H1 (cell line): Measurements from ENCODE around the gene IREB2. TPM values are rescaled to one million over a fixed set of nuclear protein-coding genes. Genes with fewer than 3 reads are reported as not detected.

Experiments used
- CTCF ChIA-PET: fragments of 300-600 bp; sonication (Branson Sonifier 250); formaldehyde crosslinking; loops from one replicate; lab custom pipeline; 2021; ENCODE audit not compliant: partially characterized antibody; lab: Charles Lee
- POLR2A ChIA-PET: fragments of 300-600 bp; sonication (Branson Sonifier 250); formaldehyde crosslinking; loops from one replicate; lab custom pipeline; 2021; ENCODE audit warnings: inconsistent platforms; ENCODE audit not compliant: partially characterized antibody; lab: Charles Lee
- DNase-seq, 2 experiments: peaks; one replicate each; pipeline versions ENCODE4 v3.0.0 to v3.0.0-alpha.2; 2010 to 2022; ENCODE audit warnings: low spot score in 2 of 2, low read depth in 1 of 2, mixed read lengths in 1 of 2
- FAIRE-seq: peaks from 2 replicates; lab custom pipeline; 2011; peaks lifted over from hg19 to GRCh38; lab: Jason Lieb, UNC
- H2AFZ ChIP-seq: 2 replicates; pipeline ENCODE4 v1.8.1; 2012; ENCODE audit warnings: low read length, inconsistent platforms
- H2AK5ac ChIP-seq: 2 replicates; pipeline ENCODE4 v1.6.1; 2013; ENCODE audit warnings: low read depth, low read length
- H2BK120ac ChIP-seq: replicated peaks from 2 replicates; pipeline ENCODE3; 2013; ENCODE audit warnings: low read depth, low read length, inconsistent platforms
- H2BK12ac ChIP-seq: 2 replicates; pipeline ENCODE4 v1.6.1; 2013; ENCODE audit warnings: low read depth, low read length
- H2BK15ac ChIP-seq: 2 replicates; pipeline ENCODE4 v1.6.1; 2013; ENCODE audit warnings: low read length
- H2BK20ac ChIP-seq: 2 replicates; pipeline ENCODE4 v1.6.1; 2013; ENCODE audit warnings: low read length
- H2BK5ac ChIP-seq: 2 replicates; pipeline ENCODE4 v1.6.1; 2013; ENCODE audit warnings: low read depth, low read length
- H3K14ac ChIP-seq: 2 replicates; pipeline ENCODE4 v1.6.1; 2013; ENCODE audit warnings: inconsistent platforms; ENCODE audit not compliant: insufficient read length
- H3K18ac ChIP-seq: 2 replicates; pipeline ENCODE4 v1.6.1; 2013; ENCODE audit warnings: low read length; ENCODE audit errors: extremely low read depth
- H3K23ac ChIP-seq: 2 replicates; pipeline ENCODE4 v1.6.1; 2013; ENCODE audit warnings: inconsistent platforms; ENCODE audit not compliant: insufficient read length
- H3K23me2 ChIP-seq: 2 replicates; pipeline ENCODE4 v1.6.1; 2013; ENCODE audit warnings: low read depth, low read length
- H3K27ac ChIP-seq: 2 replicates; pipeline ENCODE4 v1.6.1; 2011; ENCODE audit warnings: low read depth, low read length, inconsistent platforms
- H3K27me3 ChIP-seq, 4 experiments: replicated peaks in 1 of 4; 1 replicate in 1 of 4; 2 replicates in 3 of 4; pipeline versions ENCODE4 v1.6.1 to v1.8.1; 2011 to 2013; ENCODE audit warnings: low read length in 3 of 4, mild to moderate bottlenecking in 3 of 4, inconsistent platforms in 2 of 4, mixed read lengths in 2 of 4, moderate library complexity in 1 of 4; ENCODE audit not compliant: control insufficient read depth in 3 of 4, insufficient read depth in 3 of 4; ENCODE audit errors: extremely low read depth in 1 of 4
- H3K36me3 ChIP-seq, 4 experiments: 2 replicates each; pipeline versions ENCODE4 v1.6.1 to v1.8.1; 2011 to 2013; ENCODE audit warnings: mild to moderate bottlenecking in 4 of 4, low read length in 3 of 4, moderate library complexity in 2 of 4, control low read depth in 1 of 4, inconsistent platforms in 1 of 4; ENCODE audit not compliant: insufficient read depth in 4 of 4, control insufficient read depth in 2 of 4
- H3K4ac ChIP-seq: replicated peaks from 2 replicates; pipeline ENCODE3; 2013; ENCODE audit warnings: low read length, low read depth, mixed read lengths, inconsistent platforms; ENCODE audit not compliant: insufficient read length
- H3K4me1 ChIP-seq, 4 experiments: replicated peaks in 1 of 4; 1 replicate in 1 of 4; 2 replicates in 3 of 4; pipeline versions ENCODE4 v1.6.1 to v1.8.1; 2011 to 2013; ENCODE audit warnings: low read length in 3 of 4, inconsistent platforms in 2 of 4, mixed read lengths in 1 of 4; ENCODE audit not compliant: insufficient read depth in 4 of 4, control insufficient read depth in 3 of 4
- H3K4me2 ChIP-seq, 2 experiments: 2 replicates each; pipeline versions ENCODE4 v1.6.1 to v1.8.1; 2011 to 2013; ENCODE audit warnings: low read depth in 2 of 2, low read length in 2 of 2, control low read depth in 1 of 2, inconsistent platforms in 1 of 2, mild to moderate bottlenecking in 1 of 2; ENCODE audit not compliant: insufficient read depth in 1 of 2
- H3K4me3 ChIP-seq, 4 experiments: fragments of 200-600, 300-600 bp in 1 of 4; sonication (generic), shearing (Covaris generic), sonication (Bioruptor Twin) in 1 of 4; 2 replicates each; pipeline versions ENCODE4 v1.5.1 to v1.8.1; 2011 to 2016; ENCODE audit warnings: low read length in 4 of 4, low read depth in 3 of 4, control low read depth in 2 of 4, inconsistent platforms in 2 of 4, mild to moderate bottlenecking in 2 of 4, mixed read lengths in 1 of 4, moderate library complexity in 1 of 4; ENCODE audit not compliant: insufficient read depth in 2 of 4; ENCODE audit errors: extremely low read depth in 1 of 4
- H3K56ac ChIP-seq: replicated peaks from 2 replicates; pipeline ENCODE3; 2013; ENCODE audit warnings: low read depth, mild to moderate bottlenecking, mixed read lengths, low read length, inconsistent platforms; ENCODE audit not compliant: insufficient read length
- H3K79me1 ChIP-seq: 2 replicates; pipeline ENCODE4 v1.6.1; 2013; ENCODE audit warnings: low read depth, low read length, control low read depth
- H3K79me2 ChIP-seq, 2 experiments: 2 replicates each; pipeline versions ENCODE4 v1.6.1 to v1.8.1; 2012 to 2013; ENCODE audit warnings: low read length in 2 of 2, mild to moderate bottlenecking in 2 of 2, inconsistent platforms in 1 of 2; ENCODE audit not compliant: insufficient read depth in 2 of 2, control insufficient read depth in 1 of 2
- H3K9ac ChIP-seq, 4 experiments: replicated peaks in 1 of 4; 1 replicate in 1 of 4; 2 replicates in 3 of 4; pipeline versions ENCODE4 v1.6.1 to v1.8.1; 2011 to 2013; ENCODE audit warnings: low read depth in 3 of 4, low read length in 3 of 4, control low read depth in 2 of 4, mild to moderate bottlenecking in 2 of 4, moderate library complexity in 2 of 4, inconsistent platforms in 1 of 4; ENCODE audit errors: extremely low read depth in 1 of 4
- H3K9me3 ChIP-seq, 2 experiments: 2 replicates each; pipeline versions ENCODE4 v1.6.1 to v1.8.1; 2012 to 2013; ENCODE audit warnings: mild to moderate bottlenecking in 2 of 2, moderate library complexity in 2 of 2, control low read depth in 1 of 2, inconsistent platforms in 1 of 2, low read depth in 1 of 2, low read length in 1 of 2, mixed read lengths in 1 of 2; ENCODE audit not compliant: insufficient read depth in 2 of 2
- H4K20me1 ChIP-seq, 2 experiments: replicated peaks in 1 of 2; 2 replicates each; pipeline versions ENCODE3 to v1.8.1; 2011 to 2013; ENCODE audit warnings: inconsistent platforms in 2 of 2, low read length in 2 of 2, mild to moderate bottlenecking in 1 of 2; ENCODE audit not compliant: insufficient read depth in 2 of 2, control insufficient read depth in 1 of 2
- H4K5ac ChIP-seq: 2 replicates; pipeline ENCODE4 v1.6.1; 2013; ENCODE audit warnings: low read length, low read depth, mixed read lengths, inconsistent platforms; ENCODE audit not compliant: insufficient read length
- H4K8ac ChIP-seq: 2 replicates; pipeline ENCODE4 v1.8.0; 2013; ENCODE audit warnings: mild to moderate bottlenecking, moderate library complexity, low read length, inconsistent platforms; ENCODE audit not compliant: insufficient read depth; ENCODE audit errors: extremely low read depth
- H4K91ac ChIP-seq: replicated peaks from 2 replicates; pipeline ENCODE3; 2013; ENCODE audit warnings: low read length, mixed read lengths, inconsistent platforms; ENCODE audit not compliant: insufficient read length
- CHD2 ChIP-seq: IDR thresholded peaks from 2 replicates; pipeline ENCODE4 v1.6.1; 2012; ENCODE audit warnings: low read length, improper control_type of control experiment
- CREB1 ChIP-seq: IDR thresholded peaks from 2 replicates; pipeline ENCODE4 v1.6.1; 2012; ENCODE audit warnings: inconsistent platforms
- FOSL1 ChIP-seq: IDR thresholded peaks from 2 replicates; pipeline ENCODE4 v1.6.1; 2011; ENCODE audit warnings: mild to moderate bottlenecking, low read depth, low read length, moderate library complexity; ENCODE audit not compliant: insufficient read depth
- KDM1A ChIP-seq: fragments of 200-600, 300-600 bp; sonication (generic); IDR thresholded peaks from 2 replicates; pipeline ENCODE4 v1.7.1; 2016; ENCODE audit warnings: mild to moderate bottlenecking, low read length, borderline replicate concordance
- MAFK ChIP-seq: IDR thresholded peaks from 2 replicates; pipeline ENCODE4 v1.6.1; 2012; ENCODE audit warnings: low read depth, mild to moderate bottlenecking, improper control_type of control experiment, low read length
- POU5F1 ChIP-seq: IDR thresholded peaks from 2 replicates; pipeline ENCODE4 v1.6.1; 2011; ENCODE audit warnings: low read depth, mild to moderate bottlenecking, low read length, moderate library complexity
- SIX5 ChIP-seq: IDR thresholded peaks from 2 replicates; pipeline ENCODE4 v1.6.1; 2011; ENCODE audit warnings: mild to moderate bottlenecking, low read depth, low read length
- SP1 ChIP-seq: IDR thresholded peaks from 2 replicates; pipeline ENCODE4 v1.6.1; 2011; ENCODE audit warnings: low read depth, low read length
- SP4 ChIP-seq: IDR thresholded peaks from 2 replicates; pipeline ENCODE4 v1.6.1; 2012; ENCODE audit warnings: low read length, inconsistent platforms
- TAF7 ChIP-seq: optimal IDR thresholded peaks from 2 replicates; pipeline ENCODE3; 2011; ENCODE audit warnings: low read depth, mild to moderate bottlenecking, inconsistent platforms, low read length, moderate library complexity, borderline replicate concordance
- USF2 ChIP-seq: IDR thresholded peaks from 2 replicates; pipeline ENCODE4 v1.6.1; 2011; ENCODE audit warnings: low read length, improper control_type of control experiment
- YY1 ChIP-seq: IDR thresholded peaks from 2 replicates; pipeline ENCODE4 v1.6.1; 2011; ENCODE audit warnings: low read depth, mild to moderate bottlenecking, low read length
- WGBS, 2 experiments: shearing (Covaris generic) in 1 of 2; methylation state at CpG; one replicate each; pipeline versions ENCODE4 v1.1.6 to v1.1.7; 2013 to 2015; ENCODE audit warnings: low lambda C conversion rate in 2 of 2, mixed read lengths in 2 of 2, inconsistent platforms in 1 of 2, low coverage in 1 of 2, missing lambda C conversion rate in 1 of 2; ENCODE audit not compliant: insufficient replicate concordance in 2 of 2, insufficient coverage in 1 of 2, insufficient read length in 1 of 2; ENCODE audit errors: extremely low coverage in 1 of 2, missing lambda C conversion rate in 1 of 2; 5-methylcytosine and 5-hydroxymethylcytosine counted together
- polyA plus RNA-seq, 7 experiments: library from polyadenylated mRNA; depleted of rRNA in 3 of 7; stranded (reverse) in 5 of 7; unstranded in 2 of 7; fragments of >200 nt in 5 of 7; fragments of 200-250 nt in 2 of 7; gene quantifications; 1 replicate in 5 of 7; 2 replicates in 1 of 7; 4 replicates in 1 of 7; pipeline versions ENCODE4 v1.2.1 to v1.2.3, GENCODE V29; 2011 to 2013; ENCODE audit warnings: missing spikeins in 2 of 7, mixed read lengths in 2 of 7
- total RNA-seq: library from RNA; stranded (reverse); fragmentation: NEBNext Ultra II Directional; extraction: Animal tissue kit (Norgen Biotek cat#: 25700); gene quantifications from 2 replicates; pipeline ENCODE4 v1.2.1, GENCODE V29; 2021

IREB2 gene
- total and polyA plus RNA-seq, 2 of the 8 experiments (the other 6 are each of a cell fraction or from before 2014, with no cell fraction given): 21.0 to 103 TPM

GRCh38 chr15:78508272-78508671 lies 70.3 kb downstream of the IREB2 start:
- Histone ChIP-seq H4K8ac (no peak overlapping the region), H2BK5ac (no peak overlapping the region), H4K20me1 (no peaks in the 10 kb centered on the region), H3K79me1 (no peaks in the 10 kb centered on the region), H3K36me3 (no peaks in the 10 kb centered on the region), H3K4ac (no peak overlapping the region), H4K5ac (no peak overlapping the region), H3K4me3 (peak overlapping the region; percentile 70 to 83 (median 72); a peak in 7 of 8 replicates), H3K9ac (peak overlapping the region in 1 of 4 experiments; percentile 39; a peak in 2 of 7 replicates), H3K23ac (no peak overlapping the region), H4K91ac (no peak overlapping the region), H2AFZ (0 out of 2 replicates have a peak overlapping the region, but pooled peaks have one; percentile 84), H3K27ac (no peak overlapping the region), H2AK5ac (no peak overlapping the region), H2BK15ac (no peak overlapping the region), H3K4me1 (peaks cover 0 to 5% (median 1%) of the 10 kb centered on the region in 4 experiments; a peak in 2 of 7 replicates), H3K9me3 (no peaks in the 10 kb centered on the region; a peak in 1 of 4 replicates), H3K4me2 (peak overlapping the region; percentile 72 to 96), H2BK12ac (no peak overlapping the region), H2BK120ac (no peak overlapping the region), H3K14ac (no peak overlapping the region), H2BK20ac (no peak overlapping the region), H3K23me2 (peaks cover 11% of the 10 kb centered on the region; the same call in 1 of the 2 replicates), H3K27me3 (peaks cover 0 to 14% (median 8%) of the 10 kb centered on the region in 4 experiments; a peak in 6 of 7 replicates), H3K79me2 (no peaks in the 10 kb centered on the region), H3K56ac (no peak overlapping the region), H3K18ac (no peak overlapping the region)
- 66% methylated on average over 6 of the region's 6 CpGs; no CpG with 5 or more reads in 1 of the 2 experiments for WGBS, 2 experiments
- DNase-seq (no peak), FAIRE-seq (no peak)
- ChIA-PET CTCF (interaction anchor here (0.6 to 1.7 kb wide), 6 partner anchors 26 to 395 kb away, joined by 3 to 7 read pairs (median 3); partner anchors contain the start of genes CHRNA3 and PSMA4), POLR2A (interaction anchor here (1.2 to 1.9 kb wide), 3 partner anchors 32 to 259 kb away, joined by 3 to 8 read pairs (median 4); partner anchors contain the start of genes CHRNA5 and PSMA4)
- TF ChIP-seq YY1 (no peak), CREB1 (no peak), MAFK (no peak), CHD2 (no peak), POU5F1 (no peak), TAF7 (no peak), FOSL1 (no peak), SP1 (no peak), SIX5 (no peak), SP4 (no peak), USF2 (no peak), KDM1A (no peak)
